ENCODE data around the gene DNAH14. TPM values are rescaled to one million over a fixed set of nuclear protein-coding genes. Genes with fewer than 3 reads are reported as not detected.

The DNAH14 gene
- total and polyA plus RNA-seq, 2 of the 8 experiments (the other 6 are each of a cell fraction or from before 2014, with no cell fraction given) = 8.4 to 40.7 TPM

GRCh38 chr1:224932607-224933249, 3.3 kb downstream of the DNAH14 start:
- Histone ChIP-seq H4K5ac (ENCODE audit: insufficient read length, low read depth, low read length) (no peak overlapping the region), H3K4me2 (ENCODE audit: insufficient read depth in 1 of 2, low read depth in 2 of 2, low read length in 2 of 2) (no peak overlapping the region), H2BK120ac (replicated peaks; ENCODE audit: low read depth, low read length) (no peak overlapping the region), H3K9ac (replicated peaks in 1 of 4; ENCODE audit: extremely low read depth in 1 of 4, low read depth in 3 of 4, low read length in 3 of 4) (no peak overlapping the region), H3K79me2 (ENCODE audit: control insufficient read depth in 1 of 2, insufficient read depth in 2 of 2, low read length in 2 of 2) (peaks cover 0 to 36% of the 10 kb centered on the region in 2 experiments; a peak in 2 of 4 replicates), H3K27me3 (replicated peaks in 1 of 4; ENCODE audit: control insufficient read depth in 3 of 4, extremely low read depth in 1 of 4, insufficient read depth in 3 of 4, low read length in 3 of 4) (no peaks in the 10 kb centered on the region), H3K4me1 (replicated peaks in 1 of 4; ENCODE audit: control insufficient read depth in 3 of 4, insufficient read depth in 4 of 4, low read length in 3 of 4) (peaks cover 0 to 3% (median 0%) of the 10 kb centered on the region in 4 experiments; a peak in 1 of 7 replicates), H3K4me3 (ENCODE audit: extremely low read depth in 1 of 4, insufficient read depth in 2 of 4, low read depth in 3 of 4, low read length in 4 of 4) (no peak overlapping the region), H3K14ac (ENCODE audit: insufficient read length) (no peak overlapping the region), H3K27ac (ENCODE audit: low read depth, low read length) (no peak overlapping the region), H3K23ac (ENCODE audit: insufficient read length) (no peak overlapping the region), H3K9me3 (ENCODE audit: insufficient read depth in 2 of 2, low read depth in 1 of 2, low read length in 1 of 2) (peaks cover 9 to 17% of the 10 kb centered on the region in 2 experiments), H3K23me2 (ENCODE audit: low read depth, low read length) (no peaks in the 10 kb centered on the region; the same call in 1 of the 2 replicates), H2AFZ (ENCODE audit: low read length) (no peak overlapping the region), H2AK5ac (ENCODE audit: low read depth, low read length) (no peak overlapping the region), H3K36me3 (ENCODE audit: control insufficient read depth in 2 of 4, insufficient read depth in 4 of 4, low read length in 3 of 4) (no peaks in the 10 kb centered on the region; a peak in 2 of 8 replicates), H4K91ac (replicated peaks; ENCODE audit: insufficient read length, low read length) (no peak overlapping the region), H3K79me1 (ENCODE audit: low read depth, low read length) (no peaks in the 10 kb centered on the region), H4K8ac (ENCODE audit: extremely low read depth, insufficient read depth, low read length) (no peak overlapping the region), H4K20me1 (replicated peaks in 1 of 2; ENCODE audit: control insufficient read depth in 1 of 2, insufficient read depth in 2 of 2, low read length in 2 of 2) (no peaks in the 10 kb centered on the region), H3K4ac (replicated peaks; ENCODE audit: insufficient read length, low read depth, low read length) (no peak overlapping the region), H3K18ac (ENCODE audit: extremely low read depth, low read length) (no peak overlapping the region), H3K56ac (replicated peaks; ENCODE audit: insufficient read length, low read depth, low read length) (no peak overlapping the region), H2BK20ac (ENCODE audit: low read length) (no peak overlapping the region), H2BK5ac (ENCODE audit: low read depth, low read length) (no peak overlapping the region), H2BK12ac (ENCODE audit: low read depth, low read length) (no peak overlapping the region), H2BK15ac (ENCODE audit: low read length) (no peak overlapping the region)
- ChIA-PET POLR2A (ENCODE audit: partially characterized antibody) (no interaction called here), CTCF (ENCODE audit: partially characterized antibody) (no interaction called here)
- TF ChIP-seq SP4 (IDR thresholded peaks at IDR 0.05; ENCODE audit: low read length) (no peak), KDM1A (IDR thresholded peaks at IDR 0.05; ENCODE audit: borderline replicate concordance, low read length) (0 out of 2 replicates have a peak, but pooled peaks have one; percentile 27)
- WGBS, 2 experiments (ENCODE audit: extremely low coverage in 1 of 2, insufficient coverage in 1 of 2, insufficient read length in 1 of 2, insufficient replicate concordance in 2 of 2, low coverage in 1 of 2, low lambda C conversion rate in 2 of 2, missing lambda C conversion rate in 1 of 2) = 87% methylated on average over 1 of the region's 1 CpG; no CpG with 5 or more reads in 1 of the 2 experiments
- DNase-seq (ENCODE audit: low read depth in 1 of 2, low spot score in 2 of 2) = no peak
- FAIRE-seq = no peak

Data from H1 (cell line).